Neural crest cell (in vitro differentiated cells): ENCODE data around the gene PPAN. TPM values are rescaled to one million over a fixed set of nuclear protein-coding genes. Genes with fewer than 3 reads are reported as not detected.

Source experiments
- DNase-seq: peaks from one replicate; pipeline ENCODE4 v3.0.0; 2021; ENCODE audit warnings: low read depth, mixed read lengths, low spot score
- H3K27ac Mint-ChIP-seq: one replicate; pipeline ENCODE4 v1.8.0; 2021; ENCODE audit warnings: mild to moderate bottlenecking, mixed read lengths; ENCODE audit not compliant: unreplicated experiment
- H3K27me3 Mint-ChIP-seq: 2 replicates; pipeline ENCODE4 v1.8.0; 2021; ENCODE audit warnings: low read depth, mild to moderate bottlenecking, mixed read lengths
- H3K36me3 Mint-ChIP-seq: 2 replicates; pipeline ENCODE4 v1.8.0; 2021; ENCODE audit warnings: low read depth, mild to moderate bottlenecking, mixed read lengths
- H3K4me1 Mint-ChIP-seq: 2 replicates; pipeline ENCODE4 v1.8.0; 2021; ENCODE audit warnings: mixed read lengths
- H3K4me3 Mint-ChIP-seq: one replicate; pipeline ENCODE4 v1.8.0; 2021; ENCODE audit warnings: mild to moderate bottlenecking, mixed read lengths
- H3K9me3 Mint-ChIP-seq: 2 replicates; pipeline ENCODE4 v1.8.0; 2021; ENCODE audit warnings: mixed read lengths
- total RNA-seq: library from RNA; stranded (reverse); gene quantifications from 2 replicates; pipeline ENCODE4 v1.2.1, GENCODE V29; 2021
- TF ChIP-seq, protein P1 (sequence below): fragments of 200-600 bp; sonication (generic); conservative IDR thresholded peaks from 2 replicates; pipeline ENCODE4 v1.5.0; 2021; ENCODE audit warnings: antibody characterized with exemption, mild to moderate bottlenecking

Gene PPAN
- total RNA-seq, 1 donor from 2014 or later, result 77.8 TPM

DNA sequence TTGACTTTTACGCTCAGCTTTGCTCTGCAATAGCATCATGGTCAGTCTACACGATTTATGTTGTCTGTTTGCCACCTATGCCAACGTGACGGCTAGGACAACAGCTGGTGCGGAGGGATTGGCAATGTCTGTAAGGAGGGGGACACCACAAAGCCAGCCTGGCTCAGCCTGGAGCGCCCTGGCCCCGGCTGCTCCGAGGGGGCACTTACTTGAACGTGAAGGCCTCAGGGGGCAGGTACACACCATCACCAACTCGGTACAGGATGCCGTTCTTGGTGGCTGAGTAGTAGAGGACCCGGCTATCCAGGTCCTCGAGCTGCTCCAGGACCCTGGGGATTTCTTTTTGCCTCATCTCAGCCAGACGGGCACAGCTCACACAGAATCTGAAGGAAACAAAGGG lies 40.0 kb downstream of the PPAN start:
- Mint-ChIP-seq H3K27ac (no peak overlapping the region), H3K4me1 (no peaks in the 10 kb centered on the region), H3K4me3 (no peak overlapping the region), H3K9me3 (no peaks in the 10 kb centered on the region), H3K27me3 (no peaks in the 10 kb centered on the region), H3K36me3 (peaks cover 13% of the 10 kb centered on the region)
- TF ChIP-seq, protein P1, sequence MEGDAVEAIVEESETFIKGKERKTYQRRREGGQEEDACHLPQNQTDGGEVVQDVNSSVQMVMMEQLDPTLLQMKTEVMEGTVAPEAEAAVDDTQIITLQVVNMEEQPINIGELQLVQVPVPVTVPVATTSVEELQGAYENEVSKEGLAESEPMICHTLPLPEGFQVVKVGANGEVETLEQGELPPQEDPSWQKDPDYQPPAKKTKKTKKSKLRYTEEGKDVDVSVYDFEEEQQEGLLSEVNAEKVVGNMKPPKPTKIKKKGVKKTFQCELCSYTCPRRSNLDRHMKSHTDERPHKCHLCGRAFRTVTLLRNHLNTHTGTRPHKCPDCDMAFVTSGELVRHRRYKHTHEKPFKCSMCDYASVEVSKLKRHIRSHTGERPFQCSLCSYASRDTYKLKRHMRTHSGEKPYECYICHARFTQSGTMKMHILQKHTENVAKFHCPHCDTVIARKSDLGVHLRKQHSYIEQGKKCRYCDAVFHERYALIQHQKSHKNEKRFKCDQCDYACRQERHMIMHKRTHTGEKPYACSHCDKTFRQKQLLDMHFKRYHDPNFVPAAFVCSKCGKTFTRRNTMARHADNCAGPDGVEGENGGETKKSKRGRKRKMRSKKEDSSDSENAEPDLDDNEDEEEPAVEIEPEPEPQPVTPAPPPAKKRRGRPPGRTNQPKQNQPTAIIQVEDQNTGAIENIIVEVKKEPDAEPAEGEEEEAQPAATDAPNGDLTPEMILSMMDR, result no peak
- DNase-seq, result no peak

- Mint-ChIP-seq H3K9me3 (no peaks in the 10 kb centered on the region), H3K36me3 (peaks cover 17% of the 10 kb centered on the region), H3K4me1 (no peaks in the 10 kb centered on the region), H3K27ac (no peak overlapping the region), H3K27me3 (no peaks in the 10 kb centered on the region), H3K4me3 (no peak overlapping the region)
- DNase-seq, result no peak
- TF ChIP-seq, protein P1, result no peak
Observed at GRCh38 chr19:10149427-10149826, 43.3 kb downstream of the PPAN start.

DNA sequence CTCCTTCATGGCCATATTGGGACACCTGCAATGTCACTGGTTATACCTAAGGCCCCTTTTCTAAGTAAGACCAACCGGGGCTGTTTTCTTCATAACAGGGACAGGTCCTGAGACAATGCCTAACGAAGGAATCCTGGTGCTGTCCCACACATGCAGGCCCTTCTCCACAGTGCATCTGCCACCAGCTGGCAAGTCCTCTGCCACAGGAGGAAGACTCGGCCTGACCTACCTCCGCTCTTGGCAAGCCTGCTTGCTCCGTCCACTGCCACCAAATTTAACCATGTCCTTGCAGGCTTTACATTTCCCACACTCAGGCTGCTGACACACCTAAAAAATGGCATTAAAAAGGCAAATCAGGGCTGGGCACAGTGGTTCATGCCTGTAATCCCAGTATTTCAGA lies 45.4 kb downstream of the PPAN start:
- TF ChIP-seq, protein P1, result no peak
- peaks cover 18% of the 10 kb centered on the region for H3K36me3 Mint-ChIP-seq
- H3K4me3 Mint-ChIP-seq, result no peak overlapping the region
- H3K27me3 Mint-ChIP-seq, result no peaks in the 10 kb centered on the region
- H3K4me1 Mint-ChIP-seq, result no peaks in the 10 kb centered on the region
- no peaks in the 10 kb centered on the region for H3K9me3 Mint-ChIP-seq
- H3K27ac Mint-ChIP-seq, result no peak overlapping the region
- no peak for DNase-seq

GRCh38 chr19:10152100-10152499 lies 45.9 kb downstream of the PPAN start:
- no peak overlapping the region for H3K4me3 Mint-ChIP-seq
- no peak for DNase-seq
- TF ChIP-seq, protein P1, result no peak
- H3K27ac Mint-ChIP-seq, result no peak overlapping the region
- no peaks in the 10 kb centered on the region for H3K9me3 Mint-ChIP-seq
- no peaks in the 10 kb centered on the region for H3K4me1 Mint-ChIP-seq
- peaks cover 20% of the 10 kb centered on the region for H3K36me3 Mint-ChIP-seq
- no peaks in the 10 kb centered on the region for H3K27me3 Mint-ChIP-seq

- Mint-ChIP-seq H3K27me3 (no peaks in the 10 kb centered on the region), H3K4me3 (no peak overlapping the region), H3K36me3 (peaks cover 25% of the 10 kb centered on the region)
Observed at GRCh38 chr19:10155839-10156238, 49.7 kb downstream of the PPAN start.

More at GRCh38 chr19:10155839-10156238, 49.7 kb downstream of the PPAN start:
- Mint-ChIP-seq H3K4me1 (no peaks in the 10 kb centered on the region), H3K27ac (no peak overlapping the region), H3K9me3 (no peaks in the 10 kb centered on the region)
- TF ChIP-seq, protein P1, result no peak
- no peak for DNase-seq
